Mammary epithelial cell (primary cell): Measurements from ENCODE around the gene HSD17B2.

Source experiments
- CTCF ChIP-seq, 2 donors: IDR thresholded peaks in 1 of 2; conservative IDR thresholded peaks in 1 of 2; 2 replicates each; pipeline ENCODE4 v1.5.1; 2011 to 2012; ENCODE audit warnings: inconsistent platforms in 2 of 2, low read length in 2 of 2, mild to moderate bottlenecking in 2 of 2, control low read depth in 1 of 2, low read depth in 1 of 2; ENCODE audit not compliant: insufficient read depth in 1 of 2; ENCODE audit errors: extremely low read depth in 1 of 2
- EZH2 ChIP-seq: IDR thresholded peaks from 2 replicates; pipeline ENCODE4 v1.6.1; 2012; ENCODE audit warnings: low read length, inconsistent platforms, borderline replicate concordance

- no peak for TF ChIP-seq CTCF (conservative IDR thresholded peaks at IDR 0.05 in 1 of 2, IDR thresholded peaks at IDR 0.05 in 1 of 2; ENCODE audit: extremely low read depth in 1 of 2, insufficient read depth in 1 of 2, low read depth in 1 of 2, low read length in 2 of 2)
- no peak for TF ChIP-seq EZH2
Observed at GRCh38 chr16:82051656-82052055, 16.6 kb downstream of the HSD17B2 start.
